GM13976 (cell line): Measurements from ENCODE around the gene ELP4.
A peak's percentile ranks its signal among the peaks of the same experiment; 100 is the strongest.

Experiments
- DNase-seq: peaks from one replicate; pipeline ENCODE4 v3.0.0; 2012; ENCODE audit warnings: low spot score
- in situ Hi-C: fragments of 300-500 bp; cut with MboI; formaldehyde crosslinking; loops from one replicate; pipeline ENCODE4 v1.12.0; 2022; ENCODE audit warnings: low sequenced_read_pairs, mixed read lengths, inconsistent platforms; ENCODE audit not compliant: unreplicated experiment
- TF ChIP-seq, protein P1 (sequence below): IDR thresholded peaks from 2 replicates; pipeline ENCODE4 v1.5.1; 2012; ENCODE audit warnings: borderline replicate concordance, mild to moderate bottlenecking; ENCODE audit not compliant: insufficient read depth; ENCODE audit errors: extremely low read depth, missing control alignments, control extremely low read depth

The ELP4 gene

DNA sequence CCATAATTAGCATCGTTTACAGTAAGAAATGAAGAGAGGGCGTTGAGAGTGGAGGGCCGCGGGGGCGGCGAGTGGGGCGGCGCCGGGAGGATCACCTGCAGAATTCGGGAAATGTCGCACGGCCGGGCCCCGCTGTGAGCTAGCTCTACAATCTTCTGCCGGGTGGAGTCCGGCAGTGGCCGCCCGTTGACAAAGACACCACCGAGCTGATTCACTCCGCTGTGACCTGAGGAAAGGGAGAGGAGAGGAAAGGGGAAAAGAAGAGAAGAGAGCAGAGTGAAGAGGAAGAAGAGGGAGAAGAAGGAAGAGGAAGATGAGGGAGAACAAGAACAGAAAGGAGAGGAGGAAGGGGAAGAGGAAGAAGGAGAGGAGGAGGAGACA, 293.0 kb downstream of the ELP4 start:
- in situ Hi-C loops, result loop anchor here (10.0 kb wide), 1 partner anchor 428 kb away; no protein-coding TSS in a partner anchor
- DNase-seq, result peak; percentile 37
- TF ChIP-seq, protein P1, sequence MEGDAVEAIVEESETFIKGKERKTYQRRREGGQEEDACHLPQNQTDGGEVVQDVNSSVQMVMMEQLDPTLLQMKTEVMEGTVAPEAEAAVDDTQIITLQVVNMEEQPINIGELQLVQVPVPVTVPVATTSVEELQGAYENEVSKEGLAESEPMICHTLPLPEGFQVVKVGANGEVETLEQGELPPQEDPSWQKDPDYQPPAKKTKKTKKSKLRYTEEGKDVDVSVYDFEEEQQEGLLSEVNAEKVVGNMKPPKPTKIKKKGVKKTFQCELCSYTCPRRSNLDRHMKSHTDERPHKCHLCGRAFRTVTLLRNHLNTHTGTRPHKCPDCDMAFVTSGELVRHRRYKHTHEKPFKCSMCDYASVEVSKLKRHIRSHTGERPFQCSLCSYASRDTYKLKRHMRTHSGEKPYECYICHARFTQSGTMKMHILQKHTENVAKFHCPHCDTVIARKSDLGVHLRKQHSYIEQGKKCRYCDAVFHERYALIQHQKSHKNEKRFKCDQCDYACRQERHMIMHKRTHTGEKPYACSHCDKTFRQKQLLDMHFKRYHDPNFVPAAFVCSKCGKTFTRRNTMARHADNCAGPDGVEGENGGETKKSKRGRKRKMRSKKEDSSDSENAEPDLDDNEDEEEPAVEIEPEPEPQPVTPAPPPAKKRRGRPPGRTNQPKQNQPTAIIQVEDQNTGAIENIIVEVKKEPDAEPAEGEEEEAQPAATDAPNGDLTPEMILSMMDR, result no peak

DNA sequence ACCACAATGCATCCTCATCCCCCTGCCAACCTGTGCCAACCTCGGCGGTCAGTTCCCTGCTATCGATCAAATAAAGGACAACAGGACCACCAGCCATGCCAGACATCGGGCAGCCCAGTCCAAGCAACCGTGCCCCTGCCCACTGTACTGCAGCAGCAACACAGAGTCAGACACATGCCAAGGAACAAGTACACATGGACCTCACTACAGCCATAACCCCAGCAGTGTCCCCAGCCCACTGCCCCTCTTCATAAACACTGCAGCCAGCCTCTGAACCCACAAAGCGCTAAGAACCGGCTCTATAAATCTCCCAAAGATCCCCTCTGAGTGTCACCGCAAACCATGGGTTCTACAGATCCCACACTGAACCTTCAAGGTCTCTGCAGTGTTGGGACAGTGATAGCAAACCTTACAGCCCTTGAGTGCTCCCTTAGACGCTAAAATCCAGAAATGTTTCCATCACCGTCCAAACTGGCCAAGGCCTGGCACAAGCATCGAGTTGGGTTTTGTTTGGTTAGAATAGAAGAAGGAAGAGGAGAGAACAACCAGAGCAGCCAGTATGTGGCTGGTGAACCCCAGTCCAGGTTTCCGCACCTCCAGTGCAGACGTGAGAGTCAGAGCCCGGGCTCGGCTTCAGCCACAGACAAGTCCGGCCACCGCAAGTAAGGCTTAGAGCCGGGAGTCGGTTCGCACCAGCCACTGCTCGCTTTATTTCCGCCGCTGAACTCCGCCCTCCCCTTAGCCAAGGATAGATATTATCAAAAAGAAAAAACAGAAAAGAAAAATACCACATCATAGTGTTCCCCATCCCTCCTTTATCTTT, 293.6 kb downstream of the ELP4 start:
- TF ChIP-seq, protein P1, result no peak
- in situ Hi-C loops, result loop anchor here (10.0 kb wide), 1 partner anchor 428 kb away; no protein-coding TSS in a partner anchor
- peak; percentile 42 for DNase-seq

DNA sequence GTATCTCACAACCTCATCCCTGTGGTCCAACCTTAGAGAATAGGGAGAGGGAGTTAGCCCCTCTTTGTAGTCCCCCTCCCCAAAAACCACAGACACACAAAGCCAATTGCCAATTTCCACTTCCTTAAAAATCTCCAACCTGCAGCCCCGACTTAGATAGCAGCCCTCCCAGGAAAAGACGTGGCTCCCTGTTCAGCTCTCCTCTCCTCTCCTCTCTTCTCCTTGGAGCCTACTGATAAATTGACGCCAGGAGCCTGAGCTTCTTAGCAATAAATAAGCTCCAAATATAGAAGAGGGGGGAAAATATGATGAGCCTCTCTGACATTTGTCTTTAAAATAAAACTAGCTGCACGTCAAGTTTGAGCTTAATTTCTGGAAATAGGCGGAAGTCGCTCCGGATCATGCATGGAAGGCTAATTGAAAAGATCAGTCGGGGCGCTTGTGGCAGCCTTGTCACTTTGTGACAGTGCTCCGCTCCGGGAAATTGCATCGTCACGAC, 294.3 kb downstream of the ELP4 start:
- DNase-seq, result peak; percentile 27
- in situ Hi-C loops, result loop anchor here (10.0 kb wide), 1 partner anchor 429 kb away; no protein-coding TSS in a partner anchor
- TF ChIP-seq, protein P1, result no peak

DNA sequence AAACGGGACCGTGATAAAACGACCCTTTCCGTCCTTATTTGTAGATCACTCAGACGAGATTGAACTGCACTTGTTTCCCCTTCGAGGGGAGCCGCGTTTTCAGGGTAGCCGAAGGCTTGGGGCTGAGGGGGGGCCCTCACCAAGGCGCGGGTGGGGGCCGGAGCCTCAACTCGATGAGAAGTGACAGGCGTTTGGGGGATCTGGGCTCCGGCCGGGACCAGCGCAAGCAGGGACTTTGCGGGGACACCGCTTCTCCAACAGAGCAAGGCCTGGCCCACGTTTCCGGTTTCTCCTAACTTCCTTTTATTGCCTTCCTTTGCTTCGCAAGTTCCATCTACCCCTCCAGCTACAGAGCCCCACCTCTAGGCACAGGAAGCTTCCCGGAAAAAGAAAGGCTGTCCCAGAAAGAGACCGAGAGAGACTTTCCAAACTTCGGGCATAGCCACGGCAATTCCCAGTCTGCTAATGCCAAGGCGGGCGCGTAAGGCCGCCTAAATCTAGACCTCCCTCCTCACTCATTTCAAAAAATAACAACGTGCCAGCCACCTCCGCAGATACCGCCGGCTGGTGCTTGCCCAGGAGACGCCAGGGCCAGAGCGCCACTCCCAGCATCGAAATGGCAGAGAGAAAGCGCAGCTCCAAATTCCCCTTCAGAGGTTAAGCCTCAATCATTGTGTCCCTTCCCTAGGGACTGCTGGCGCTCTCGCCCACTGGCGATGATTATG, 294.9 kb downstream of the ELP4 start:
- in situ Hi-C loops, result loop anchor here (10.0 kb wide), 1 partner anchor 430 kb away; no protein-coding TSS in a partner anchor
- DNase-seq, result peak; percentile 33
- TF ChIP-seq, protein P1, result no peak

DNA sequence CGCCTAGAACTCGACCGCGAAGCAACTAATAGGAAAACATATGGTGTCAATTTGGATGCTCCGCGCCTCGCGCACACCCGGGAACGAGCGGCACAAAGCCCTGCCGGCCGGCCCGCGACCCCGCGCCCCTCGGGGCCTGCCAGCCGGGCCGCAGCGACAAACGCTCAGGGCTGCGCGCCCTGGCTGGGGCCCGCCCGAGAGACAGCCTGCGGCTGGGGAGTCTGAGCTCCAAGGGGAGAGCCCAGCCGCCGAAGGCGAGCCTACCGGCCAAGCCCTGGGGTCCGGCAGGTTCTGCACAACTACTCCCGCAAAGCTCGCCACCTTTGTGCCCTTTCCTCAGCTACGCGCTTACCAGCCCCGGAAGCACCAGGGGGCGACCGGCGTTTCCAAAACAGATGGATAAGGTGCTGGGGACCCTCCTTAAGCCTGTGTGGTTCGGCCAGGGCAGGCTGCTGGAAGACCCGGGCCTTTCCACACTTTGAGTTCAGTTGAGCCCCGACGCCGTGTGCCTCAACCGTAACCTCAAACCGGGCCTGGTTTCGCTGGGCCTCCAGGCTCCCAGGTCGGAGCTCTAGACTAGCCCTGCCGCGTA, 295.6 kb downstream of the ELP4 start:
- TF ChIP-seq, protein P1, result no peak
- in situ Hi-C loops, result loop anchor here (10.0 kb wide), 1 partner anchor 430 kb away; no protein-coding TSS in a partner anchor
- DNase-seq, result peak; percentile 34

DNA sequence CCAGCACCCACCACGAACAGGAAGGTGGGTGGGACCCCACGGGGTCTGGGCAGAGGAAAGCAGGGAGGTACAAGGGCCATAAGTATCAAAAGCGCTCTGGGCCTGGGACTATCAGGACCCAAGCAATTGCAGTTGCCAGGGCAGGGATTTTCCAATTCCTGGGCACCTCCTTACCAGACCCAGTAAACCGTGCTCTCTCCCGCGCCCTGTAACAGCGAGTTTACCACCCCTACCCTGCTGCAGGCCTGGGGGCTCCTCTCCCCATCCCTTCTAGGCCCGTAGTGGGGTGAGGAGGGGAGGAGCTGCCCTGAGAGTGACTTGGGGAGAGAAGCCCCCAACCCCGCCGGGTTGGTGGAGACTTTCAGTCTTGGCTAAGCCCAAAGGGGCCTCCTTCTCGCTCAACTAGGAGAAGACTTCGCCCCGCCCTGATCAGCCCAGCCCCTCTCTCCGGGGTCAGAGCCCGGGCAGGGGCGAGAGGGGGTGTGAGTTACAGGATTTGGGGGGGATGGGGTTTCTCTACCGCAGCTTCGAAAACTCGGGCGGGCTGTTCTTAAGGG, 296.1 kb downstream of the ELP4 start:
- peak; percentile 33 for DNase-seq
- in situ Hi-C loops, result loop anchor here (10.0 kb wide), 1 partner anchor 431 kb away; no protein-coding TSS in a partner anchor
- TF ChIP-seq, protein P1, result no peak
